GM19025 (cell line): ENCODE data around the gene CPT1A.
"Not testable (repeated sequence)": the region's sequence is repeated elsewhere in the genome, so short reads cannot be mapped to it uniquely, and the experiment has no call there.

Source experiments
- ATAC-seq: cut with Tn5 transposase; IDR thresholded peaks from one replicate; pipeline ENCODE4 v1.9.1; 2021; ENCODE audit warnings: mild to moderate bottlenecking, low read depth, moderate library complexity; ENCODE audit not compliant: unreplicated experiment

Gene CPT1A

DNA sequence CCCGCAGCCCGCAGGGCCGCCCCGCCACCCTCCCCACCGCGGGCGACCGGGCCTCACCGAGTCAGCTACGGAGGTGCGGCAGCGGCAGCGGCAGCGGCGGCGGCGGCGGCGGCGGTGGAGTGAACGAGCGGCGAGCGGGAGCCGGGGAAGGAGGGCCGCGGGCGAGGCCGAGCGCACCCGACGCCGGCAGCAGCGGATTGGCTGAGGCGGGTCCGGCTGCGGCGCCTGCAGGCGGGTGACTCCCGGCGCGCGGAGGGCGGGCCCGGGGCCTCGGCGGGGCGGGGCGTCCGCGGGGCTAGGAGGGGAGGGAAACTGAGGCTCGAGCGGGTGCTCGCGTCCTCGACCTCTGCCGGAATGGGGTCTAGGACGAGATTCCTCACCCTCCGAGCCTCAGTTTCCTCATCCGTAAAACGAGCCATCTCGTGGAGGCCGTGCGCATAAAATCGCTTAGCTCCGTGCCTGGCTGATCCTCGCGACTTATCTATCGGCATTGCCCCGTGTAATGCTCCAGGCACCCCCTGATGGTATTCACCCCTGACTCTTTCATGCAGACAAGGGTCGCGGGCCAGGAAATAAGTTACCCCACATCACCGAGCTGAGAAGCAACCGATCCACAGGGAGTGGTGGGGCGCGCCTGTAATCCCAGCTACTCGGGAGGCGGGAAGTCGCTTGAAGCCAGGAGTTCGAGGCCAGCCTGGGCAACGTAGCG, at the start of gene CPT1A:
Gene CPT1A (minus strand): TSS at position 199 of the 709 bp plus-strand sequence. CDS start 26,442 bp downstream, outside the sequence.
- ATAC-seq = peak; percentile 34

GRCh38 chr11:68890490-68891231, 48.9 kb upstream of the CPT1A start:
- ATAC-seq = no peak

DNA sequence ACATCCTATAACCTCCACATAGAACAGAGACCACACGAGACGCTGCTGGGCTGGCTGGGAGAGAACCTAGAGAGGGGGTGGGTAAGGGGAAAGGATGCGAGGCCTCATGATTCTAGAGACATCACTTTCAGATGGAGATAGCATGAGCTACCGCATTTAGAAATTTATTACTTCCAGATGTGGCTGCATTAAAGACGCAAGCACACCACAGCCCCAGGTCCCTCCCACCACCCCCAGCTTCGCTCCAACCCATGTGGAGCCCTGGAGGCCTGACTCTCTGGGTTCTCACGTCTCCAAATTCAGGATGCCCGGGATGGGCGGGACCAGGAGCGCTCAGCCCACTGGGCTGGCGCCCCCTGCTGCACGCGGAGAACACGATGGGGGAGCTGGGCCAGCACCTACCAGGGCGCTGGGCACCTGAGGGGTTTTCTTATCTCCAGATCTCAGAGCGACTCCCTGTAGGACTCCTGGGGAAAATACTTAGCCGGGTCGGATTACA, 48.3 kb upstream of the CPT1A start:
- ATAC-seq = no peak

DNA sequence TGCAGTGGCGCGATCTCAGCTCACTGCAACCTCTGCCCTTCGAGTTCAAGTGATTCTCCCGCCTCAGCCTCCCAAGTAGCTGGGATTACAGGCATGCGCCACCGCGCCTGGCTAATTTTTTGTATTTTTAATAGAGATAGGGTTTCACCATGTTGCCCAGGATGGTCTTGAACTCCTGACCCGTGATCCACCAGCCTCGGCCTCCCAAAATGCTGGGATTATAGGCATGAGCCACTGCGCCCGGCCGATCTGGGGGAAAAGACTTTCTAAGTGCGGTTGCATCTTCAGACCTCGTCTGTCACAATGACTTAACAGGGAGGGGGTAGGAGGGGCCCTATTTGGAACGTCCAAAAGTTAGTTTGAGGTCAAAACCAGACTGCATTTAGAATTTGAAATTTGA, 43.1 kb upstream of the CPT1A start:
- not testable (repeated sequence) for ATAC-seq

DNA sequence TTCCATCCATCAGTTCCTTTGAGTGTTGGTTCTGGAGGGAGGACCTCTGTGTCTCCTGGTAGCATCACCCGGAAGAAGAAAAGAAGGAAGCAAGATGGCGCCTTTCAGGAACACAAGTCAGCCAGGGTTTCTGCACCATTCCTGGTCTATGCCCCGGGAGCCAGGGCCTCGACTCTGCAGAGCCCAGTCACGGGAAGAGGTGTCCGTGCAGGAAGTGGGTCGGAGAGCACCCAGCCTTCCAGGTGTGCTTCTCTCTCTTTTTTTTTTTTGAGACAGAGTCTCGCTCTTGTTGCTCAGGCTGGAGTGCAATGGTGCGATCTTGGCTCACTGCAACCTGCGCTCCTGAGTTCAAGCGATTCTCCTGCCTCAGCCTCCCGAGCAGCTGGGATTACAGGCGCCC, 40.7 kb upstream of the CPT1A start:
- no peak for ATAC-seq

- no peak for ATAC-seq
These were observed 39.6 kb upstream of the CPT1A start for GRCh38 chr11:68881320-68881719.

DNA sequence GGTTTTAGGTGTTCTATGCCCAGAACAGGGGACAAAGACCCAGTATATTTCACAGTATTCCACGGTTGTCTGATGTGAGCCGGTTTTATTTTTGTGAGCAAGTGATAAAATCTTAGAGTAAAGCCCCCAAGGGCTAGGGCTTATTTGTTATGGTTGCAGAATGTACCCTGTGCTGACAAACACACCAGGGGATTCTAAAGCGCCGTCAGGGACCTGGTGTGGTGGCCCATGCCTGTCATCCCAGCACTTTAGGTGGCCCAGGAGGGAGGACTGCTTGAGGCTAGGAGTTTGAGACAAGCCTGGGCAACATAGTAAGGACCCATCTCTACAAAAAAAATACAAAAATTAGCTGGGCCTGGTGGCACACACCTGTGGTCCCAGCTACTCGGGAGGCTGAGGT, 39.1 kb upstream of the CPT1A start:
- ATAC-seq = no peak

GRCh38 chr11:68878022-68878421, 36.3 kb upstream of the CPT1A start:
- no peak for ATAC-seq

- ATAC-seq = no peak
These were observed 30.7 kb upstream of the CPT1A start for GRCh38 chr11:68872216-68873003.

DNA sequence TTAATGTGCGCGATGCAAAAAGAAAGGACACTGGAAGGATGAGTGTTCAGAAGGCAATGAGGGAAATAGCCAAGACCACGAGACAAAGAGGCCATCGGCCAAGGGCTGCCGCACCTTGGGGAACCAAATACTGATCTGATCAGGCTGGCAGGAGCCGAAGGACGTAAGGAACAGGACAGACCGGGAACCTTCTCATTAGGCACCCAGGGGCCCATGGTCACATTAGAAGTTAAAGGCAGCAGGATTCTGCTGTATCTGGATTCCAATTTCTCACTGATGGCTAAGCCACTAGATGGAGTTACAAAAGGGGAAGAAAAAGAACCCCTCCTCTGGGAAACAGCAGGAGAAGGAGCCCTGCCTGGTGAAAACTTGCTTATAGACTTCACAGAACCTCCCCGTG, 28.8 kb upstream of the CPT1A start:
- ATAC-seq = no peak

DNA sequence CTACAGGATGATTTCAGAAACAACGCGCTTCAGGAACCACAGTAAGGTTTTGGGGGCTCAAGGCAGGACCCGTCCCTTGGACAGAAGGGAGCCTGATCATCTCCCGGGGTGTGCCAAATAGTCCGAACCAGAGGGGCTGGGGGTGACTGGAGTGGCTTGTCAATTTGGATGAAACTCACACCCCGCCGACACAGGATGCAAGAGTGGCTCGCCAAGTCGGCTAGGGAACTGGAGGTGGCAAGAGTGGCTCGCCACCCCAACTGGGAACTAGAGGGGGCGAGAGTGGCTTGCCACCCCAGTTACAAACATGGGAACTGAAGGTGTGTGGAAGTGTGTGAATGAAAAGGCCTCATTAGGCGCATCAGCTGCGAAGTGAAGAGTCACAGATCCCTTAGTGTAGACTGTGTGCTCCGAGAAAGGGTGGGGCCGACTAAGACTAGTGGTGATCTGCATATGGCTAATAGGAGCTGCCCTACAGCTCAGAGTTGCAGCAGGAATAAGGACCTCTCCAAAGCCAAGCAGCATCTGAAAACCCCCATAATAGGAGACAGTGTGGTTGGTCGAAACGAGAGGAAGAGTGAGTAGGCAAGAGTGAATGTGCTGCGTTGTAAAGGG, 26.6 kb upstream of the CPT1A start:
- ATAC-seq = no peak

DNA sequence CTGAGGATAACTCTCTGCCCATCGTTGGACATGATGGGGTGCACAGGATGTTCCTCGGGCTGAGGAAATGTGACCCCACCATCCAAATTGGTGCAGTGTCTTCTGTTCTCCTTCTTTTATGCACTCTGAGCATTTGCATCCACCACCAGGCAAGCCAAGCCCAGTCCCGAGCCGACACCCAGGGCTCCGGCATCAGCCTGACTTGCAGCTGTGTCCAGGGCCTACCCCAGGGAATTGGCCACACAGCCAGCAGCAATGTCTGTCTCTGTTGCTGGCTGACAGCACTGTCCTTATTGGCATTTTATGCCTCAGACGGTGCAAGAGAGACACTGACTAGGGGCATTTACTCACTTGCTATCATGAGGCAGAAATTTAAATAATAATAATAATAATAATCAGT, 25.4 kb upstream of the CPT1A start:
- no peak for ATAC-seq

GRCh38 chr11:68865241-68865640, 23.5 kb upstream of the CPT1A start:
- ATAC-seq = no peak

DNA sequence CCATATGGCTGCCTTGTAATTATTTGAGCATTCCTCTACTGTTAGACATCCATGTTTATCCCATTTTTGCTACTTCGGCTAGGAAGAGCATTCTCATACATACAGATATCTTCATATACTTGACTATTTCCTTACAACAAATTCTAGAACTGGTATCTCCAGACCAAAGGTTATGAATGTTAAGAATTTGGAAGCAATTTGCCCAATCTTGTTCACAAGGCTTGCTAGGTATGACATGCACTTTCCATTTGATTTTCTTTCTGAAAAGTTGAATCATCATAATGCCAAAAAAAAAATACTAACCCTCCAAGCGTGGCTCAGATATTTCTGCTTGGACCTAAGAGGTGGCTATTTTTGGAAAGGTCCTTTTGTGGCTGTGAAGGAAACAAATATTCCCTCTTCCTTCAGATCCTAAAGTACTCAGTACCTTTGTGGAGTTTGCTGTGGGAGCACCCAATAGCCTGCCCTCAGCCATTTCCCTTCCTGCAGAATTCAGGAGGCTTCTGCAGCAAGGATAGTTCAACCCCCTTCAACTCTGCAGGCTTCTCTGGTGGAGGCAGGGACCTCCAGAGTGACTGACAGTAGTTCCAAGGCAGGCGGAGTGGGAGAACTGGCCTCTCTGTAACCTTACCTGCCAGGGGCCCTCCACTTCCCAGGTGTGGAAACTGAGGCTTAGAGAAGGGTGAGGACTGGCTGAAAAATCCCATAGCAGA, 22.0 kb upstream of the CPT1A start:
- ATAC-seq = no peak

DNA sequence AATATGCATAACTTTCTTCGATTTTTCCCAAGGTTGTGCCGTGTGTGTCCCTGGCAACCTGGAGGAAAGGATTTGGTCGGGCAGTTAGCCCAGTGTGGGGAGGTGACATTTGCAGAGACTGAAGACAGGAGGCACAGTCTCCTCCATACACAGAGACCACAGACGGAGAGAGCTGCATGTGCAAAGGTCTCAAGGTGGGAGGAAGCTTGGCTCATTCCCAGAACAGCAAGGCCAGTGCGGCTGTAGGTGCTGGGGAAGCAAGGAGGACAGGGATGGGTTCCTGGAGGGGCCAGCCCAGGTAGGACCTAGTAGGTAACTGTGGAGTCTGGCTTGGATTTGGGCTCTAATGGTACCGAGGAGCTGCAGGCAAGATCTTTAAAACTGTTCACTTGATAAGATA, 20.7 kb upstream of the CPT1A start:
- no peak for ATAC-seq

- ATAC-seq = no peak
These were observed 17.4 kb upstream of the CPT1A start for GRCh38 chr11:68859123-68859522.

DNA sequence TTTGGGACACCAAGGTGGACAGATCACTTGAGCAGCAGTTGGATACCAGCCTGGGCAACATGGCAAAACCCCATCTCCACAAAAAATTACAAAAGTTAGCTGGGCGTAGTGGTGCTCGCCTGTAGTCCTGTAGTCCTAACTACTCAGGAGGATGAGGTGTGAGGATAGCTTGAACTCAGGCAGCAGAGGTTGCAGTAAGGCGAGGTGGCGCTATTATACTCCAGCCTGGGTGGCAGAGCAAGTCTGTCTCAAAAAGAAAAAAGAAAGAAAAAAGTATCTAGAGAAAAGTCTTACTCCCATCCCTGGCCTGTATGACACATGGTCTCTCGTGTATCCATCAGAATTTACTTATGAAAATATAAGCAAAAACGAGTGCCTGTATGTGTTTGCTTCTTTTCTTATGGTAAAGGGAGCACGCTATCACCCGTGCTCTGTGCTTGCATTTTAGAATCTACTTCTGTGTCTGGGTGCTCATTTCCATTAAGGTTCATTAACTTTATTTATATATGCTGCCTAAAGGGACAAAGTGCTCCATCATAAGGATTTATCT, 15.4 kb upstream of the CPT1A start:
- ATAC-seq = no peak

- not testable (repeated sequence) for ATAC-seq
These were observed 14.8 kb upstream of the CPT1A start for GRCh38 chr11:68856425-68857030.

GRCh38 chr11:68855205-68855981, 13.7 kb upstream of the CPT1A start:
- no peak for ATAC-seq
